Subcutaneous adipose tissue (tissue), 4 donors: ENCODE results near the gene ESRRA. TPM values are rescaled to one million over a fixed set of nuclear protein-coding genes. Genes with fewer than 3 reads are reported as not detected.

Source experiments
- total RNA-seq, 4 donors: library from RNA; depleted of rRNA; stranded (reverse); fragments of >200 nt; gene quantifications; one replicate each; pipeline ENCODE4 v1.1.0, GENCODE V29; 2016
- TF ChIP-seq, protein P1 (sequence below): fragments of 450-650 bp; IDR thresholded peaks from one replicate; pipeline ENCODE4 v1.5.1; 2016; ENCODE audit warnings: low read depth, mild to moderate bottlenecking, control low read depth, antibody characterized with exemption, moderate library complexity

The ESRRA gene
- total RNA-seq, 4 donors from 2014 or later: 16.3 to 54.1 (median 35.5) TPM

DNA sequence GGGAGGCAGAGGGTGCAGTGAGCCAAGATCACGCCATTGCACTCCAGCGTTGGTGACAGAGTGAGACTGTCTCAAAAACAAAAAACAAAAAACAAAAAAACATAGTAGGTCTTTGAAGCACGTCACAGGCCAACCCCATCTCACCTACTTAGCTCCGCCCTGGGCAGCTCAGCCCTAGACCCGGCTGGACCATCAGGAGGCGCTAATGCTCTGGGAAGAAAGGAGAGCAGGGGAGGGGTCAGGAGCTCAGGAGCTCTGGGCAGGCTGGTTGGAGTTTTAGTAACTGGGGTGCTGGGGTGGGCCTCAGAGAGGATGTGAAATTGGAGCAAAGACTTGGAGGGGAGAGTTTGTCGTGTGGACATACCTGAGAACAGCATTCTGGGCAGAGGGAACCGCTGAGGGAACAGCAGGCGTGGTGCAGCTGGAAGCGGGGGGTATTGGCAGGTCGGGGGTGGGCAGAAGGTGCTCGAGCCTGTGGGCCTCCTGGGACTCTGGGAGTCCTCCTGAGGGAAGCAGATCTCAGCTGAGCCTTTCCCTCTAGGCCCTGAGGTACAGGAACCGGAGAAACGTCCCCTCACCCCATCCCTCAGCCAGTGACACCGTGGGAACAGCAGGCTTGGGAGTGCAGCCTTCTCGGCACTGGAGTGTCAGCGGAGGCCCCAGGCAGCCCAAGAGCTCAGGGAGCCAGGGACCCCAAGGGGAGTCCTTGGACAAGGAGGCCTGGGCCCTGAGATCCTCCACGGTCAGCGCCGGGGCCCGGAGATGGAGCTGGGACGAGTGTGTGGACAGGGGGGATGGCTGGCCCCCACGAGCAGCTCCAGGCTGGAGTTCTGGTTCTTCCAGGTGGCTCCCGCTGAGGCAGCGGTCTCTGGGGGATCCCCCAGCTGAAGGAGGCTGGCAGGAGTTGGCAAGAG is 51.4 kb downstream of the ESRRA start:
- TF ChIP-seq, protein P1, sequence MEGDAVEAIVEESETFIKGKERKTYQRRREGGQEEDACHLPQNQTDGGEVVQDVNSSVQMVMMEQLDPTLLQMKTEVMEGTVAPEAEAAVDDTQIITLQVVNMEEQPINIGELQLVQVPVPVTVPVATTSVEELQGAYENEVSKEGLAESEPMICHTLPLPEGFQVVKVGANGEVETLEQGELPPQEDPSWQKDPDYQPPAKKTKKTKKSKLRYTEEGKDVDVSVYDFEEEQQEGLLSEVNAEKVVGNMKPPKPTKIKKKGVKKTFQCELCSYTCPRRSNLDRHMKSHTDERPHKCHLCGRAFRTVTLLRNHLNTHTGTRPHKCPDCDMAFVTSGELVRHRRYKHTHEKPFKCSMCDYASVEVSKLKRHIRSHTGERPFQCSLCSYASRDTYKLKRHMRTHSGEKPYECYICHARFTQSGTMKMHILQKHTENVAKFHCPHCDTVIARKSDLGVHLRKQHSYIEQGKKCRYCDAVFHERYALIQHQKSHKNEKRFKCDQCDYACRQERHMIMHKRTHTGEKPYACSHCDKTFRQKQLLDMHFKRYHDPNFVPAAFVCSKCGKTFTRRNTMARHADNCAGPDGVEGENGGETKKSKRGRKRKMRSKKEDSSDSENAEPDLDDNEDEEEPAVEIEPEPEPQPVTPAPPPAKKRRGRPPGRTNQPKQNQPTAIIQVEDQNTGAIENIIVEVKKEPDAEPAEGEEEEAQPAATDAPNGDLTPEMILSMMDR: no peak

DNA sequence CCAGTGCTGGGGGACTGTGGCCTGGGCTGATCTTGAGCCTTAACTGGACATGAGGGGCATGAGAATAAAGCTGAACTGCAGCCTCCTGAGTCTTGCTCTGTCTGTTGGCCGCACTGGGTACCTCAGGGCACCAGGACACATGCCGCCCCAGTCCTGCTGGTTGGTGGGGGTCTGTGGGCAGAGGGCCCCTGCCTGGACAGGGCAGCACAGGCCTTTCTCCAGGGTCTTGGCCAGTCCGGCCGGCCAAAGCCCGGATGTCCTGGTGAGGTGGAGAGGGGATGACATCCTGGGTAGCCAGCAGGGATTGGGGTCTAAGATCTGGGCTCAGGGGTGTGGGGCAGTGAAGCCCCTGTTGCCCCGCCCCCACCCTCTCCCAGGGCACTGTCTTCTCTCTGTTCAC is 52.1 kb downstream of the ESRRA start:
- TF ChIP-seq, protein P1: no peak

DNA sequence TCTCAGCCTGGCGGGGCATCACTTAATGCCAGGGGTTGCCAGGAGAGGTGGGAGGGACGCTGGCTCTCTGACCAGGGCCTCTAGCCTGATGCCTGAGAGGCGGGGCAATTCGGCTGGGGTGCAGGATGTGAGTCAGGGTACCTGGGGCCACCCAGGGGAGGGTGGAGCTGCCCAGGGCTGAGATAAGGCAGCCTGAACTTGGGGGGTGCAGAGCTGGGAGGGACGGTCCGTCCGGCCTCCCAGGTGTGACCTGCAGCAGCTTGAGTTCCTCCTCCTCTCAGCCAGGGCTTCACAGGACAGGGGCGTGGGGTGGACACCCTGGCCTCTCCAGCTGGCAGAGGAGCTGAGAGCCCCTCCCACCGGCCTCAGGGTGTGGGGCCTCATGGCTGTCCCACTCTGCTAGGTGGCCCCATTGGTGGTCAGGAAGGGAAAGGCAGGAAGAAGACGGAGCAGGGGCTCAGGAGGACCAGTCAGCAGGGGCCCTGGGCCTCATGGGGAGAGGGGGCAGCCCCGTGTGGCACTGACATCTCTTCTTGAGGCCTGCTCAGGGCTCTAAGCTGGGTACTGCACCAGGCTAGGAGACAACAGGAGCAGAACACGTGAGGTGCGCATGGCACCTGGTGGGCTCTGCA is 52.7 kb downstream of the ESRRA start:
- TF ChIP-seq, protein P1: no peak

DNA sequence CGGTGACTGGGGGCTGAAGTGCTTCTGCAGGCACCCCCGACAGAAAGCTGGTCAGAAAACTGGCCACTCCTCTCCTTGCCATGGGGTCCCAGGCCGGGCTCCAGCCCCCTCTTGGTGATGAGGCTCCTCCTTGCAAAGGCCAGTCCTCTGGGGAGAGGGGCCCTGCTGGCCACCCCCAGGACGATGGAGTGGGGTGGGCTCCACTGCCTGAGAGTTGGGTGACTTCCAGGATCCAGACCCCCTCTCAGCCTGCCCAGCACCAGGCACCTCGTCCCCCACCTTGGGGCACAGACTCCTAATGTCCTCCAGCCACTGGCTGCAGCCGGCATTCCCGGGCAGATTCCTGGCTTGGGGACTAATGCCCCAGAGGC is 53.2 kb downstream of the ESRRA start:
- TF ChIP-seq, protein P1: no peak

DNA sequence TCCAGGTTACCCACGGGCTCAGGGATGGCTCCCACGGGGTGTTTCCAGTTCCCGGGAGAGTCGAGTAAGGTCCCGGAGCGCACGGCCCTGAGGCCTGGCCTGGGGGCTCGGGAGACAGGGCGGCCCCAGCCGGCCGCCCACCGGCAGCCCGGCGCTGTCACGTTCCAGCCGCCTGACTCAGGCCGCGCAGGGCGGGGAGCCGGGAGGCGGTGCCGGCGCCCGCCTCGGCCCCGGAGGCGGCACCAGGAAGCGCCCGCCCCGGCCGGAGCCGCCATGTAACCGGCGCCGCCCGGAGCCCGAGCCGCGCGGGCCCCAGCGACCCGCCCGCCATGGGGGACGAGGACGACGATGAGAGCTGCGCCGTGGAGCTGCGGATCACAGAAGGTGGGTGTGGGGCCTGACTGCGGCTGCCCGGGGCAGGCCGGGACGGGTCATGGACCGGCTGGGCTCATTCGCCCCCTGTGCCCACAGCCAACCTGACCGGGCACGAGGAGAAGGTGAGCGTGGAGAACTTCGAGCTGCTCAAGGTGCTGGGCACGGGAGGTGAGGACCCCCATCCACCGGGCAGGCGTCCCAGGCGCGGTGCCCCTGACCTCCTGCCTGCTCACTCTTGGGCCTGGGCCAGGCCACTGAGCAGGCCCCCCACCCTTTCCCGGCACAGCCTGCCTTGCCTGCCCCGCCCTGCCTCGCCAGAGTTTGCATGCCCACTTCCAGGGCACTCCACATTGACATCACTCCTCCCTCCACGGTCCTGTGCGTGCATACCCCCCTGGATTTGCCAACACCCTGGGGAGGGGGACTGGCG is 53.8 kb downstream of the ESRRA start, which contains the start of gene RPS6KA4:
TSS of gene RPS6KA4 (plus strand) at position 256 of the 805 bp plus-strand sequence. CDS start at position 330, 74 bp downstream.
- TF ChIP-seq, protein P1: no peak

DNA sequence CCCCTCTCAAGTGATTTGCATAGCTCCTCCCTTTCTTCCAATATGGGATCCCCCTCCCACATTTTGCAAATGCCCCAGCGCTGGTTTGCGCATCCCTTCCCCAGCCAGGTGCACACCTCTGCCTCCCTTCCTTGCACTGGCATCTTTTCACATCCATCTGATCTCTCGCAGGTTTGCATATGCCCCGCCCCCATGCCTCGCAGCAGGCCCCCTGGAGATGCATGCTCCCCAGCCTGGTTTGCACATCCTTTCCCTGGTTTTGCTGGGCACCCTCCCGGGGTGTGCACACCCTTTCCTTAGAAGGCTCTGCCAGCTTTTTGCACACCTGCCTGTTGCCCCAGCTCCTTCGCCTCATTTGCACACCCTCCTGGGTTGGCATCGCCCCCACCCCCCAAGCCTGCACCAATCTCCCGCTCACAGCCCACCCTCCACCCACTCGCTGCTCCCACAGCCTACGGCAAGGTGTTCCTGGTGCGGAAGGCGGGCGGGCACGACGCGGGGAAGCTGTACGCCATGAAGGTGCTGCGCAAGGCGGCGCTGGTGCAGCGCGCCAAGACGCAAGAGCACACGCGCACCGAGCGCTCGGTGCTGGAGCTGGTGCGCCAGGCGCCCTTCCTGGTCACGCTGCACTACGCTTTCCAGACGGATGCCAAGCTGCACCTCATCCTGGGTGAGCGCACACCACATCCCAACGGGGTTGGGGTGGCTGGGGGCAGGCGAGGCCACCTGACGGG is 54.6 kb downstream of the ESRRA start:
- TF ChIP-seq, protein P1: no peak
